ENCODE results near the gene PCDH9. TPM values are rescaled to one million over a fixed set of nuclear protein-coding genes. Genes with fewer than 3 reads are reported as not detected.

Gene PCDH9
- total and polyA plus RNA-seq, 10 of the 15 experiments (the other 5 are each of a cell fraction or from before 2014, with no cell fraction given), result 0.02 to 2.3 (median 0.05) TPM; not detected in 1

- no peak for TF ChIP-seq JUNB (IDR thresholded peaks at IDR 0.05)
- TF ChIP-seq ZNF687 (IDR thresholded peaks at IDR 0.05), result no peak
- no peak for TF ChIP-seq SRF (IDR thresholded peaks at IDR 0.05; ENCODE audit: low read depth in 2 of 2, low read length in 2 of 2)
- TF ChIP-seq BMI1 (IDR thresholded peaks at IDR 0.05; ENCODE audit: borderline replicate concordance), result no peak
- no peak for TF ChIP-seq E2F4 (IDR thresholded peaks at IDR 0.05; ENCODE audit: low read depth, low read length)
- no peak for TF ChIP-seq MTA3 (IDR thresholded peaks at IDR 0.05; ENCODE audit: borderline replicate concordance, low read length)
These were observed 12.3 kb downstream of the PCDH9 start (continued) for GRCh38 chr13:67217880-67218279.

- no TSS peak for BruUV-seq (replicated peaks)
- H3K27me3 ChIP-seq (replicated peaks in 1 of 2; ENCODE audit: control insufficient read depth in 2 of 2, insufficient read depth in 2 of 2, low read length in 1 of 2), result no peaks in the 10 kb centered on the region
- POLR2A ChIA-PET, result no interaction called here
- ATAC-seq (no peak), FAIRE-seq (no peak), DNase-seq (ENCODE audit: low read depth, low spot score) (no peak)
- H3K9me3 ChIP-seq (replicated peaks; ENCODE audit: control insufficient read depth, insufficient read depth, low read length), result no peaks in the 10 kb centered on the region
- SMC1A ChIA-PET (ENCODE audit: uncharacterized antibody, unreplicated experiment), result no interaction called here
- intact Hi-C loops (cut with micrococcal nuclease; ENCODE audit: unreplicated experiment) (no loop called here), in situ Hi-C loops (cut with MboI) (no loop called here)
- 14% methylated on average over 4 of the region's 4 CpGs for WGBS (ENCODE audit: insufficient coverage, insufficient replicate concordance, low lambda C conversion rate, missing lambda C conversion rate)
- RAD21 ChIA-PET (ENCODE audit: unreplicated experiment), result no interaction called here
- H3K36me3 ChIP-seq (ENCODE audit: control insufficient read depth in 2 of 2, insufficient read depth in 2 of 2, low read length in 1 of 2), result no peaks in the 10 kb centered on the region
- H3K79me2 ChIP-seq (ENCODE audit: control insufficient read depth, insufficient read depth, low read length), result no peaks in the 10 kb centered on the region
- H3K4me1 ChIP-seq (ENCODE audit: control insufficient read depth, insufficient read depth, low read length), result no peaks in the 10 kb centered on the region
- H3K9ac ChIP-seq (ENCODE audit: control insufficient read depth, insufficient read depth, low read length), result no peak overlapping the region
- no peak overlapping the region for H3K4me3 ChIP-seq
- H4K20me1 ChIP-seq (ENCODE audit: control insufficient read depth, insufficient read depth), result no peaks in the 10 kb centered on the region
- CTCF ChIA-PET, result interaction anchor here (0.9 to 1.5 kb wide), 2 partner anchors 9 to 21 kb away, joined by 3 to 4 read pairs; no protein-coding TSS in a partner anchor
- no peak overlapping the region for H2AFZ ChIP-seq (ENCODE audit: control insufficient read depth, low read depth, low read length)
- no peak overlapping the region for H3K27ac ChIP-seq (ENCODE audit: control insufficient read depth, insufficient read depth)
- H3K4me2 ChIP-seq (ENCODE audit: control insufficient read depth, insufficient read depth), result no peak overlapping the region
- TF ChIP-seq PML (IDR thresholded peaks at IDR 0.05; ENCODE audit: low read length) (no peak), EED (IDR thresholded peaks at IDR 0.05; ENCODE audit: low read depth) (no peak), DPF2 (IDR thresholded peaks at IDR 0.05) (no peak), RB1 (IDR thresholded peaks at IDR 0.05; ENCODE audit: borderline replicate concordance) (no peak), IRF4 (IDR thresholded peaks at IDR 0.05; ENCODE audit: low read depth, low read length) (no peak), NR2F1 (conservative IDR thresholded peaks at IDR 0.05) (no peak), ZBTB4 (CRISPR knock-in tag; IDR thresholded peaks at IDR 0.05) (no peak), BACH1 (IDR thresholded peaks at IDR 0.05; ENCODE audit: borderline replicate concordance) (no peak), HDAC2 (IDR thresholded peaks at IDR 0.05) (no peak), FOXM1 (IDR thresholded peaks at IDR 0.05; ENCODE audit: low read depth, low read length) (no peak), SIN3A (IDR thresholded peaks at IDR 0.05; ENCODE audit: low read depth, low read length) (no peak), NR2C1 (IDR thresholded peaks at IDR 0.05) (no peak), ZNF207 (IDR thresholded peaks at IDR 0.05; ENCODE audit: borderline replicate concordance) (no peak)
These were observed 13.3 kb downstream of the PCDH9 start for GRCh38 chr13:67216864-67217263.
